Stimulated activated CD4-positive, alpha-beta T cell treated with anti-CD3 and anti-CD28 coated beads, Interleukin-4, amount 100 ng/mL, for 24 hours (primary cell): ENCODE results near the gene B3GALNT1.
"Not testable (repeated sequence)": the region's sequence is repeated elsewhere in the genome, so short reads cannot be mapped to it uniquely, and the experiment has no call there.

Experiments used
- DNase-seq: peaks from one replicate; pipeline ENCODE4 v3.0.0-alpha.2; 2020

Gene B3GALNT1

DNA sequence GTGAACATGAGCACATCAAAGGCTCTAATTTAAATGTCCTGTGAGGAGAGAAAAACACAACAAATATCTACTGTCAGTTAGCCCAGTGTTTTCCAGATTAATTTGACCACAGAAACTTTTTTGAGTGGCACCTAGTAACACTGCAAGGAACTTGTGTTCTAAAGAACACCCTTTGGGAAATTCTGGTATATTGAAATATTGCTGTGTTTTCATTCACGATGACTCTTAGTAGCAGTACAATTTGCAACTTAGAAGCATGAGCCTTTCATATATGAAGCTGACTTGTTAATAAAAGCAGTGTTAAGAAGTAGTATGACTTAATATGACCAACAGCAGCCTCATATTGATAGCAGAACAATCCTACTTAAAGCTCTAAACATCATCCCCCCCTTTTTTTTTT, 32.0 kb downstream of the B3GALNT1 start:
- no peak for DNase-seq

DNA sequence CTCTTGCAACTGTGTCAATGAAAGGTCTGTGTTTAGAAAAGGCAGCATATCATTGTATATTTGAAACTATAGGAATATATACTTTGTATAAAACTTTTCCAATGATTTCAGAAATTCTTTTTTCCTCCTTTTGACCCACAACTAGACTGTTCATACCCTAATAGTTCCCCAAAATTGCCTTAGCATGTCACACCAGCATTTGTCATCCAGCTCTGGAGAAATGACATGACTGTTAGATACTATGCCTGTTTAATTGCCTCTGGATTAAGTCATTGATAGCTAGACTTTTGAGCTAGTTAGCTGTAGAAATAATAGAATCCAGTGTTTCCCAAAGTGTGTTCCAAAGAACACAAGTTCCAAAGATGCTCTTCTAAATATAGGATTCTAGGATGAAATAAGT, 32.4 kb downstream of the B3GALNT1 start:
- no peak for DNase-seq

- no peak for DNase-seq
These were observed 32.9 kb downstream of the B3GALNT1 start for GRCh38 chr3:161072211-161072621.

GRCh38 chr3:161070980-161071663, 34.0 kb downstream of the B3GALNT1 start:
- DNase-seq, result no peak

GRCh38 chr3:161070252-161070930, 34.8 kb downstream of the B3GALNT1 start:
- DNase-seq, result no peak

DNA sequence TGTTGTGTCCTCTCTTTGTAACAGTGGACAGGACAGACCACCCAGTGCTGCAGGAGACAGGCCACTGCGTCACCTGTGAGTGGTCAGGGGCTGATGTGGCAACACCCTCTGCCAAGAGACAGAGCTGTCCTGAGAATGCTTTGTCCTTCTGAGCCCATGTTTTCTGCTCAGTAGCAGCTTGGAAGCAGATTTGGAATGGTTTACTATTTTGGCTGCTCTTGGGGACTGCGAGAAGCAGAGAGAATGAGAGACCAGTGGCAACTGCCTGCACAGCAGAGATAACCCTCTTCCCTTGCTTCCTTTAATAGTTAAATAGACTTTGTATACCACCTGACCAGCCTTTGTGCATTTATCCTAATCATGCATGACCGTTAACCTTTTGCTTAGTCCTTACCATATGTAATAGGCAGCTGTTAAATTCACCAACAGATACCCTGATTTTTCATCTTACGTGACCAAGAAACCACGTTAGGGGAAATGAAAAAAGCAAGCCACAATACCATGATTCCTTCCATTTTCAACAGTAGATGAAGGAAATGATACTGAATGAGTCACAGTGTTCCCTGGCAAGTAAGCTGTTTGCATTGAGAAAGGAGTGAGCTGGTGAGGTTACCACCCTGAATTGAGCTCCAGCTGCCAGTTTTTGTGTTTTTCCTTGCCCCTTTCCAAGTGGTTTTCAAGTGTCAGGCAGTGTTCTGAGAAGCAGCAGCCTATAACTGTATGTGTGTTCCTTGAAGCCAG, 35.5 kb downstream of the B3GALNT1 start:
- no peak for DNase-seq

DNA sequence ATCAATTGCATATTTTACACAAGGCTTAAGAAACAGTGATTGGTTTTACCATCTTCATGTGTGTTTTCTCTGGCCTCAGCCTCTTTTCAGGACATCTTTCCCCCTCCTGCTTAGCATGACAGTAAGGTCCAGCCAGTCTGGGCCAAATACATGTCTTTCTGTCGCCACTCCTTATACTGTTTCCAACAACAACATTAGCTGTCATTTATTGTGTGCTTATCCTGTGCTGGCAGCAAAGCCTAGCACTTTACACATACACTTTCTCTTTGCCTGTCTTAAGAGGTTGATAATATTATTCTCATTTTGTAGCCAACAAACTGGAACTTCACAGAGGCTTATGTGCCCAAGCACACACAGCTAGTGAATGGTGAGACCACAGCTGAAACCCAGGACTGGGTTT, 37.8 kb downstream of the B3GALNT1 start:
- no peak for DNase-seq

DNA sequence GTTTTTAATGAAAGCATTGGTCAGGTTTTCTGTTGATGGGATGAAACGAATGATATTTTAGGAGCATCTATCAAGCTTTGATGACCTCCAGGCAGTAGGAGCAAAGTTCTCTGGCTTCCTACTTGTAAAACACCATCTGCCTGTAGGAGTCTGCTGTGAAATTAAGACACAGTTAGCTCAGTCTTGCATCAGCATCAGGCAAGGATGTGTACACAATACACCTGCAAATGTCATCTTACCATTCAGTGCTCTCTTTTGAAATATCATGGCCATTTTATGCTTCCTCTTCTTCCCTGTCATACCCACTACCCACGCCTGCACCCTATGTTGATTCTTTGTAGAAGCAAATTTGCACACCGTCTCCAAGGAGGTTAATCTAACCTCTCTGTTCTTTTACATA, 38.2 kb downstream of the B3GALNT1 start:
- DNase-seq, result no peak

DNA sequence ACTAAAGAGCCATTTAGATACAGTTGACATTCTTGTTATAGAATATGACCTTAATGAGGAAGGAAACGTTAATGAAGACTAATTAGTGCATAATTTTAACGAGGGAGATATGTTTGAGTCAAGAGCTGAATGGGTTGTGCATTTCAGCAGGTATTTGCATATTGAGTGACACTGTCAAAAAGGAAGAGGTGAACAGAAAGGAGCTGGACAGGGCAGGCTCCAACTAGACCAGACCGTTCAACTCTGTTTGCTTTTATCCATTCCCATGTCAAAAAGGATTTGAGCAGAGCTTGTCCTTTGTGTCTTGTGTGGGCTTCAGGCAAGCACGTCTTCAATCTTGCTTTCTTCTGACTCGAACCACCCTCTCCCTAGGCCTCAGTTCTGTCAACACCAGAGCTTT, 40.7 kb downstream of the B3GALNT1 start:
- DNase-seq, result no peak

- no peak for DNase-seq
These were observed 50.1 kb downstream of the B3GALNT1 start for GRCh38 chr3:161054860-161055604.

- no peak for DNase-seq
These were observed 53.3 kb downstream of the B3GALNT1 start for GRCh38 chr3:161051856-161052255.

GRCh38 chr3:161050935-161051334, 54.2 kb downstream of the B3GALNT1 start:
- DNase-seq, result no peak

DNA sequence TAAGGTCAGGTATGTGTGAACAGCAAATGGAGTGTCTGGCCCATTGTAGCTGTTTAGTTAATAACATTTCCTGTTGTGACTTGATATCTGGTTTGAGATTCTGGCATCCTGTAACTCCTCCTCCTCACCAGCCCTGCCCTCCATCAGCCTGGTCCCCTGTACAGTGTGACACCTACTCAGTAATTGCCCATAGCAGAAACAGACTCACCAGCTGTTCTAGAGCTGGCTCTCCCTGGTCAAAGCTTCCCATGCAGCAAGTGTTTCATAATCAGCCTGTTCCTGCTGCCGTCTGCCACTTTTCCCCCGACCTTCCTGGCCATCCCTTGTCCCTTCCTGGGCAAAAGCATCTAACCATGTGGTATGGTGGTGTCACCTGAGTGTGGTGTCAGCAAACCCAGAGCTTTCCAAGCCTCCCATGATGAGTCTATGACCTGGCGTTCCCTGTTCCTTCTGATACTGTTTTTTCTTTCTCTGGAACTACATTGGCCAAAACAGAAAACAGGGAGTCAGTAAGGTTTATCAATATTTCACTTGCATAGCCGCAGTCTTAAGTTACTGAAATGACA, 55.4 kb downstream of the B3GALNT1 start:
- no peak for DNase-seq

- no peak for DNase-seq
These were observed 61.7 kb downstream of the B3GALNT1 start for GRCh38 chr3:161043336-161044035.

DNA sequence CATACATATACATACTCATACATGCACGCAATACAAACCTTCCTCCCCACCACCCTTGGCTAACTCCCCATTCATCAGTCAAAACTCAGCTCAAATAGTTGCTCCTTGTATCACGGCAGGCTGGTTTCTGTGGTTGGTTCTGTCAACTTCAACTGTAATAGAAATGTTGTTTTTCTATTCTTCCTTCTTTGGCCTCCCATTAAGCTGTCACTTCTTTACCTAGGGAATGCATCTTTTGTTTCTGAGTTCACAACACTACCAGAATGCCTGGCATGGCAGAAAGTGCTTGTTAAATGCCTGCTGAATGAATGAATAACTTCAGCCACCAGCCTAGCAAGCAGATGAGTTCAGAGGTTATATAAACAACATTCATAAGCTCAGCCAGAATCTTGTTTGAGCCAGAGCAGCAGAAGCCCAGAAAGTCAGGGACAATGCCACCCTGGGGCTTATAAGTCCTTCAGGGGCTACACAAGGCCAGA, 63.1 kb downstream of the B3GALNT1 start:
- DNase-seq, result no peak

GRCh38 chr3:161038725-161039124, 66.4 kb downstream of the B3GALNT1 start:
- no peak for DNase-seq

GRCh38 chr3:161035711-161036110, 69.4 kb downstream of the B3GALNT1 start:
- no peak for DNase-seq

DNA sequence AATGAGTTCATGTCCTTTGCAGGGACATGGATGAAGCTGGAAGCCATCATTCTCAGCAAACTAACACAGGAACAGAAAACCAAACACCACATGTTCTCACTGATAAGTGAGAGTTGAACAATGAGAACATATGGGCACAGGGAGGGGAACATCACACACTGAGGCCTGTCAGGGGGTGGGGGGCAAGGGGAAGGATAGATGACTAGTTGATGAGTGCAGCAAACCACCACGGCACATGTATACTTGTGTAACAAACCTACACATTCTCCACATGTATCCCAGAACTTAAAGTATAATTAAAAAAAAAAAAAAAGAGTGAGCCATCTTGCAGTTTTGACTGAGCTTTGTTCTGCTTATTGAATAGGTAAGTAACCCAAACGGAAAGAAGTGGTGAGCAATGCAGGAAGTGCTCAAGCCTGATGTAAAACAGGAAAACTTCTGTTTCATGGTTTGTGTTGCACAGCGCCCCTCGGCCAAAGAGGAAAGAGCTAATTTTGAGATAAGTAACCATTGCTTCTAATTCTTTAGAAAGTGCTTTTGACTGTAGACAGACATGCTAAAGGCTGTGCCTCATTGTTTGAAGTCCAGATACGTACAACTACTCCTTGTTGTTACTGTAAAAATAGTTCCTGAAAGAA, 70.1 kb downstream of the B3GALNT1 start:
- DNase-seq, result not testable (repeated sequence)
